ENCODE measurements around the gene SLC37A1. TPM values are rescaled to one million over a fixed set of nuclear protein-coding genes. Genes with fewer than 3 reads are reported as not detected.
"Not testable (repeated sequence)": the region's sequence is repeated elsewhere in the genome, so short reads cannot be mapped to it uniquely, and the experiment has no call there.

Gene SLC37A1
- total and polyA plus RNA-seq, 8 donors, result 4.7 to 14.3 (median 7.9) TPM

GRCh38 chr21:42614396-42614795 lies 100.7 kb downstream of the SLC37A1 start:
- peaks cover 0 to 8% (median 1%) of the 10 kb centered on the region in 4 donors for H3K27me3 ChIP-seq
- no peak for TF ChIP-seq CTCF (IDR thresholded peaks at IDR 0.05)
- peak overlapping the region in 2 of 4 donors; percentile 45 to 53 for H3K27ac ChIP-seq
- no peaks in the 10 kb centered on the region for H3K9me3 ChIP-seq
- no peaks in the 10 kb centered on the region for H3K4me1 ChIP-seq
- ATAC-seq (peak in 3 of 4 donors; percentile 25 to 51 (median 28)), FAIRE-seq (no peak), DNase-seq (no peak)
- H3K36me3 ChIP-seq, result no peaks in the 10 kb centered on the region
- WGBS, 2 donors, result 75 to 76% methylated on average over 9 of the region's 9 CpGs
- no peak overlapping the region for H3K4me3 ChIP-seq
- intact Hi-C loops (cut with DNase I), result no loop called here

- Histone ChIP-seq H3K9me3 (no peaks in the 10 kb centered on the region), H3K27me3 (peaks cover 0 to 8% (median 1%) of the 10 kb centered on the region in 4 donors), H3K36me3 (no peaks in the 10 kb centered on the region), H3K4me3 (no peak overlapping the region), H3K27ac (peak overlapping the region in 2 of 4 donors; percentile 45 to 53), H3K4me1 (no peaks in the 10 kb centered on the region)
- FAIRE-seq, result no peak
- intact Hi-C loops (cut with DNase I), result no loop called here
- TF ChIP-seq CTCF (IDR thresholded peaks at IDR 0.05), result no peak
- peak in 4 of 6 donors; percentile 25 to 57 (median 41) for DNase-seq
- 18% methylated on average over 14 of the region's 14 CpGs for WGBS, 2 donors
- ATAC-seq, result peak; percentile 91 to 95 (median 92)
These were observed 101.2 kb downstream of the SLC37A1 start for GRCh38 chr21:42614811-42615351.

GRCh38 chr21:42615377-42615776 lies 101.7 kb downstream of the SLC37A1 start:
- H3K9me3 ChIP-seq; H3K4me3 ChIP-seq; H3K4me1 ChIP-seq; H3K36me3 ChIP-seq; DNase-seq; FAIRE-seq; ATAC-seq; intact Hi-C loops (cut with DNase I); H3K27ac ChIP-seq; H3K27me3 ChIP-seq: not testable (repeated sequence)
- 48 to 75% methylated on average over 2 to 4 of the region's 5 CpGs for WGBS, 2 donors

GRCh38 chr21:42615924-42616323 lies 102.3 kb downstream of the SLC37A1 start:
- Histone ChIP-seq H3K4me3 (no peak overlapping the region), H3K27ac (no peak overlapping the region), H3K36me3 (no peaks in the 10 kb centered on the region), H3K4me1 (no peaks in the 10 kb centered on the region), H3K27me3 (peaks cover 0 to 8% (median 1%) of the 10 kb centered on the region in 4 donors), H3K9me3 (no peaks in the 10 kb centered on the region)
- WGBS, 2 donors, result 44 to 51% methylated on average over 3 of the region's 3 CpGs
- ATAC-seq, result no peak
- no peak for FAIRE-seq
- no peak for DNase-seq
- no peak for TF ChIP-seq CTCF (IDR thresholded peaks at IDR 0.05)
- intact Hi-C loops (cut with DNase I), result no loop called here

GRCh38 chr21:42616446-42616845 lies 102.8 kb downstream of the SLC37A1 start:
- Histone ChIP-seq H3K4me3 (no peak overlapping the region), H3K36me3 (no peaks in the 10 kb centered on the region), H3K4me1 (no peaks in the 10 kb centered on the region), H3K27me3 (peaks cover 0 to 8% (median 1%) of the 10 kb centered on the region in 4 donors), H3K27ac (no peak overlapping the region), H3K9me3 (no peaks in the 10 kb centered on the region)
- DNase-seq (no peak), FAIRE-seq (no peak), ATAC-seq (no peak)
- 11 to 26% methylated on average over 18 of the region's 18 CpGs for WGBS, 2 donors
- no peak for TF ChIP-seq CTCF (IDR thresholded peaks at IDR 0.05)
- intact Hi-C loops (cut with DNase I), result no loop called here
